IPS DF 6.9 (cell line): Measurements from ENCODE around the gene FMO2.
A peak's percentile ranks its signal among the peaks of the same experiment; 100 is the strongest.

Experiments used
- DNase-seq: peaks from one replicate; pipeline ENCODE4 v3.0.0-alpha.2; 2013; ENCODE audit warnings: low read depth, low spot score
- H3K27ac ChIP-seq: one replicate; pipeline ENCODE4 v1.5.1; 2013; ENCODE audit warnings: low read length, control low read depth
- H3K27me3 ChIP-seq: 2 replicates; pipeline ENCODE4 v1.6.1; 2013; ENCODE audit warnings: mild to moderate bottlenecking, low read length; ENCODE audit not compliant: control insufficient read depth, insufficient read depth
- H3K36me3 ChIP-seq: 2 replicates; pipeline ENCODE4 v1.6.1; 2013; ENCODE audit warnings: low read length; ENCODE audit not compliant: control insufficient read depth, insufficient read depth
- H3K4me1 ChIP-seq: 2 replicates; pipeline ENCODE4 v1.6.1; 2013; ENCODE audit warnings: low read length; ENCODE audit not compliant: control insufficient read depth, insufficient read depth
- H3K4me3 ChIP-seq: 2 replicates; pipeline ENCODE4 v1.5.1; 2013; ENCODE audit warnings: mild to moderate bottlenecking, low read length
- H3K9me3 ChIP-seq: 2 replicates; pipeline ENCODE4 v1.6.1; 2013; ENCODE audit warnings: low read length, inconsistent platforms; ENCODE audit not compliant: control insufficient read depth, insufficient read depth
- WGBS: extraction: QIAGEN DNeasy Blood & Tissue Kit; methylation state at CpG from one replicate; pipeline ENCODE4 v1.1.7; 2013; ENCODE audit warnings: mixed read lengths, missing lambda C conversion rate; ENCODE audit not compliant: insufficient read length, insufficient coverage; 5-methylcytosine and 5-hydroxymethylcytosine counted together

Gene FMO2

DNA sequence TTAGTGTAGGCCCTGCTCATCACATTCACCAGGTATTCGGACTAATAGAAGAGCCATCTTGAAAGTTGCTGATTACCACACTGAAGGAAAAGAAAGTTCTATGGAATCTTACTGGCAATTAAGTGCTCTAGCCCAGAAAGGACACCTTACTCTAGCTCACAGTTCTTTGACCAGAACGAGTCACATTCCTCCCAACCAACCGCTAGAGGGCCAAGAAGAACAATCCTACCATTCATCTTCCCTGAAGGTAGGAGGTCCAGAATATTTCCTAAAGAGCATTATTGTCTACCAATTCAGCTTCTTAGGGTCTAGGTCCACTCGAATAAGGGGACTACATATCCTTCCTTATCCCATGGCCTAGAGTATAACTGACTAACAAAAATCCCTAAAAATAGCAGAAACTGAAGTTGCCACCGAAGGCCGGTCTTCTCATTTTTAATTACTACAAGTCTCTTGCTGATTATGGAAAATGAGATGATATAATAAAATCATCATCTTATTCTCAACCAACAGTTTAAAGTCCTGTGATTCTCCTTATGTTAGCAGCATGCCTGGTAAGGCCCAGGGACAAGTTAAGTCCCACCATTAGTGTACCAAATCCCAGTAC, 60.5 kb downstream of the FMO2 start:
- WGBS = no CpG with 5 or more reads among the region's 6 CpGs
- H3K9me3 ChIP-seq = no peaks in the 10 kb centered on the region
- H3K36me3 ChIP-seq = no peaks in the 10 kb centered on the region
- no peak overlapping the region for H3K4me3 ChIP-seq
- DNase-seq = no peak
- H3K4me1 ChIP-seq = no peaks in the 10 kb centered on the region; the same call in 1 of the 2 replicates
- no peak overlapping the region for H3K27ac ChIP-seq
- H3K27me3 ChIP-seq = no peaks in the 10 kb centered on the region

DNA sequence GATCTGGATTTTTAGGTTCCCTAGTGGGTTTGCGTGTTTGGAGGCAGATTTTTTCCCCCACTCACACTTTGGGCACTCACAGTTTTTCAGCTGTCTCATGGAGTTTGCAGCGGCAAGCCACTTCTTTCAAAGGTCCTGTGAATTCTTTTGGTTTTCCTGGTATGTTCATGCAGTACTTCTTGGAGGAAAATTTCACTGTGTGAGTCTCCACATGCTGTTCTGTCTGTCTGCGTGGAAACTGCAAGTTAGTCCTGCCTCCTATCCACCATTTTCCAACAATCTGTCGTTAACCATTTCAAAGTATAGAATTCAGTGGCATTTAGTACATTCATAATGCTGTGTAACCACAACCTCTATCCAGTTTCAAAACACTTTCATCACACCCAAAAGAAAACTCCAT, 62.4 kb downstream of the FMO2 start:
- Histone ChIP-seq H3K36me3 (no peaks in the 10 kb centered on the region), H3K4me3 (no peak overlapping the region), H3K27ac (no peak overlapping the region), H3K27me3 (no peaks in the 10 kb centered on the region), H3K9me3 (no peaks in the 10 kb centered on the region), H3K4me1 (peaks cover 1% of the 10 kb centered on the region; the same call in 1 of the 2 replicates)
- WGBS = no CpG with 5 or more reads among the region's 4 CpGs
- no peak for DNase-seq

DNA sequence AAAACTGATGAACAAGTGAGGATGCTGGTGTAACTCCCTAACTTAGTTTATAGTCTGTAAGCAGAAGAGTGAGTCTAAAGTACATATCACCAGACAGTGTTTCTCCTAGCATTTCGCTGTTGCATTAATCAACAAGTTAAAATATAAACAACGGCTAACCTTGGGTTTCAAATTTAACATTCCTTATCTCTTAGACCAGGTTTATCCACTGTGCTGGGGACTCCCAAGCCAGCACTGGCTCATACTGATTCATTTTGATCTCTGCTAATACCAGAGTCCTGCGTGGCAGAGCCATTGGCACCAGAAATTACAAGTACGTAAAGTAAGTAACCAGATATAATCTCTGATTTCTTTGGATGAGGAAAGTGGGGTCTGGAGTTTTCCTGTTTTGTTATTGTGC, 63.2 kb downstream of the FMO2 start, which contains the start of gene FMO1:
Gene FMO1, plus strand, starts transcription at position 193 of the 400 bp plus-strand sequence. CDS start 9,594 bp downstream, outside the sequence.
- no peak for DNase-seq
- Histone ChIP-seq H3K4me1 (peaks cover 1% of the 10 kb centered on the region; the same call in 1 of the 2 replicates), H3K27me3 (no peaks in the 10 kb centered on the region), H3K36me3 (no peaks in the 10 kb centered on the region), H3K27ac (no peak within 1 kb of the TSS), H3K9me3 (no peaks in the 10 kb centered on the region), H3K4me3 (no peak within 1 kb of the TSS)
- WGBS = no CpG with 5 or more reads among the region's 4 CpGs

DNA sequence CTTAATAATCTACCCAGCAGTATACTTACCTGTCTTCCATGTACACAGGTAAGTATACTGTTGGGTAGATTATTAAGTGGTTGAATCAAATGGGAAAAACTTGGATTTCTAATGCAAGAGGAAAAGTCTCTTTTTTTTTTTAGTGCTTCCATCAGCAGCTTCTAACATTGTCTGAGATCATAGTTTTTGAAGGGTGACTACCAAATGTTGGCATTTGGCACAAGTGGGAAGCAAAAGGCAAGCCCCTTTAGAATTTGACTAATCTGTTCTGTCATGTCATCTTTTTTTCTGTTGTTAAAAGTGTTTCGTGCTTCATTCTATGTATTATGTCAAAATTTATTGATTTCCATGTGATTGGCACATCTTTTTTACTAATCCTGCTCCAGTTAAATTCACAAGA, 63.7 kb downstream of the FMO2 start:
- Histone ChIP-seq H3K9me3 (no peaks in the 10 kb centered on the region), H3K4me3 (no peak overlapping the region), H3K4me1 (peaks cover 1% of the 10 kb centered on the region; the same call in 1 of the 2 replicates), H3K27ac (no peak overlapping the region), H3K36me3 (no peaks in the 10 kb centered on the region), H3K27me3 (no peaks in the 10 kb centered on the region)
- WGBS = no CpG with 5 or more reads among the region's 1 CpG
- DNase-seq = no peak

DNA sequence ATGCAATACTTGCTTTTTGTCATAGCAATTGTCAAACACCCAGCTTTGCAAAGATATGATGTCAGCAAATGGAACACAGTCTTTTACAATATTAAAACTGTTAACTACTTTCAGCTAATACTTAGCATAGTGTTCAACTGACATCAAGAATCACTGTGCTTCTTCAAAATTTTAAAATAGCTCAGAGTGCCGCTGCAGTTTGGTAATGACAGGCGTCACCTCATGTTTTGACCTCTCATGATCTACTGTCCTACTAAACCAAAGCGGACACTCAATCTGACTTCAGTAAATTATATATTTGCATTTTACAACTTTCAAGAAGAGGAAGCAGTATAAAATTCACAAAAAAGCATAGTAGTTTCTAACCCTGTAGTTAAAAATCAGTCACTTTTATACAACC, 65.2 kb downstream of the FMO2 start:
- Histone ChIP-seq H3K36me3 (no peaks in the 10 kb centered on the region), H3K27ac (no peak overlapping the region), H3K9me3 (no peaks in the 10 kb centered on the region), H3K4me1 (peaks cover 1% of the 10 kb centered on the region; the same call in 1 of the 2 replicates), H3K4me3 (no peak overlapping the region), H3K27me3 (no peaks in the 10 kb centered on the region)
- WGBS = no CpG with 5 or more reads among the region's 3 CpGs
- DNase-seq = no peak

DNA sequence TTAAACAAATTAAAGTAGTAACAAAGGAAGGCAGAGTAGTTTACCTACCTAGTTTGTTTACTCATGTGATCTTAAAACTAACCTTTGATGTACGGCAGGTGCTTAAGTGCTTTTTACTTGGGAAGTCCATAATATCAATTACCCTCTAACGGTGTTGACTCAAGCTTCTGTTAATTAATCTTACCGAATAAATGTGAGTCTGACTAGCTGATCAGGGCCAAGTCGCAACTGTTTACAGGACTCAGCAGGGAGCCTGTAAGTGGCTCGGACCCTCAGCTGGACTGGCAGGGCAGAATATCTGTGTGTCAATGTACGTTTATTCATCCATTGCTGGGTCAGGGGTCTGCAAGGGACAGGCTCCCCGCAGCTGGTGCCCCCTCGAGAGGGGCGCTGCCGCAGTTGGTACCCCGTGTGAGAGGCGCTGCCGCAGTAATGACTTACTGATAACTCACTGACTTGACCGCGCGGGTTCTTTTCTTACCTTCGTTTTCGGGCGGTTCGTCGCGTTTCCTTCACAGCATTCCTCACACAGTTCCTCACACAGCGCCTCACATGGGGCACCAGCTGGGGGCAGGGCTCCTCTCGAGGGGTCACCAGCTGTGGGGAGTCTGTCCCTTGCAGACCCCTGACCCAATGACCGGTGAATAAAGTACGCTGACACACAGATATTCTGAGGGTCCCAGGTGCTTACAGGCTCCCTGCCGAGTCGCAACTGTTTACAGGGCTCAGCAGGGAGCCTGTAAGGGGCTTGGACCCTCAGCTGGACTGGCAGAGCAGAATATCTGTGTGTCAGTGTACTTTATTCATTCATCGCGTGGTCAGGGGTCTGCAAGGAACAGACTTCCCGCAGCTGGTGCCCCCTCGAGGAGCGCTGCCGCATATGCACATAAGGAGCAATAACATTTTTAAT, 66.2 kb downstream of the FMO2 start:
- Histone ChIP-seq H3K9me3 (no peaks in the 10 kb centered on the region), H3K4me3 (peak overlapping the region; percentile 24; the same call in 1 of the 2 replicates), H3K4me1 (peaks cover 1% of the 10 kb centered on the region; the same call in 1 of the 2 replicates), H3K27me3 (no peaks in the 10 kb centered on the region), H3K27ac (no peak overlapping the region), H3K36me3 (no peaks in the 10 kb centered on the region)
- WGBS = no CpG with 5 or more reads among the region's 34 CpGs
- no peak for DNase-seq

DNA sequence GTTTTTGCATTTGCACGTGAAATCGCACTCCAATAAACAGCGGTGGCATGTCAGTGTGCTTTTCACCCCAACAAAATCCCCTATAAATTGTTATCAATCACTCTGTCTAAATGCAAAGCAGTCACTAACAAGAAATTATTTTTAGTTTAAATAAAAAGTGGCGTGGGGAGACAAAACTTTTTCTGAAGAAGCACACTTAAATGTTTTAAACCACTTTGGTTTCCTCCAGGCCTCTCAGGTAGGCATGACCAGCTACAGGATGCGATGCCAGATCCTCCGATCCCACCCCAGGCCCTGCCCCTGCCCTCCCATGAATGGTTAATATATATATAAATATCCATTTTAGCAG, 66.8 kb downstream of the FMO2 start:
- no peak overlapping the region for H3K4me3 ChIP-seq
- H3K4me1 ChIP-seq = peaks cover 1% of the 10 kb centered on the region; the same call in 1 of the 2 replicates
- H3K27ac ChIP-seq = no peak overlapping the region
- WGBS = no CpG with 5 or more reads among the region's 6 CpGs
- DNase-seq = no peak
- no peaks in the 10 kb centered on the region for H3K9me3 ChIP-seq
- no peaks in the 10 kb centered on the region for H3K27me3 ChIP-seq
- no peaks in the 10 kb centered on the region for H3K36me3 ChIP-seq

DNA sequence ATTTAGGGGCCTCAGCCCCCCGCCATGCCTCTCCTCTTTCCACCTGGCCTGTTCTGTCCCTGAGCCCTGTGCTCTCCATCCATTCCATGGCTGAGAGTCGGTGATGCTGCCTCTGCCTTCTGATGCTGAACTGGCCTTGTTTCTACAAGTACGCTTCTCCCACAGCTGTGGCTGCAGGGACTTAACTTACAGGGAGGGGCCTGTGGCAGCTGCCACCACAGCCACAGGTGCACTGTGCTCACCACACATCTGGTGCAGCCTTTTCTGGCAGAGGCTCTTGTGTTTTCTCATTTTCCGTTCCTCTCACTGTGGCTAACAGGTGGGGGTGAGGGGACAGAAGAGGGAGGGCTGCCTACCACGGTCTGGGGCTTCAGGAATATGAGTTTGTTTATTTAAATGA, 67.4 kb downstream of the FMO2 start:
- H3K36me3 ChIP-seq = no peaks in the 10 kb centered on the region
- H3K27ac ChIP-seq = no peak overlapping the region
- no CpG with 5 or more reads among the region's 5 CpGs for WGBS
- no peaks in the 10 kb centered on the region for H3K27me3 ChIP-seq
- peaks cover 1% of the 10 kb centered on the region; the same call in 1 of the 2 replicates for H3K4me1 ChIP-seq
- no peaks in the 10 kb centered on the region for H3K9me3 ChIP-seq
- DNase-seq = no peak
- no peak overlapping the region for H3K4me3 ChIP-seq

DNA sequence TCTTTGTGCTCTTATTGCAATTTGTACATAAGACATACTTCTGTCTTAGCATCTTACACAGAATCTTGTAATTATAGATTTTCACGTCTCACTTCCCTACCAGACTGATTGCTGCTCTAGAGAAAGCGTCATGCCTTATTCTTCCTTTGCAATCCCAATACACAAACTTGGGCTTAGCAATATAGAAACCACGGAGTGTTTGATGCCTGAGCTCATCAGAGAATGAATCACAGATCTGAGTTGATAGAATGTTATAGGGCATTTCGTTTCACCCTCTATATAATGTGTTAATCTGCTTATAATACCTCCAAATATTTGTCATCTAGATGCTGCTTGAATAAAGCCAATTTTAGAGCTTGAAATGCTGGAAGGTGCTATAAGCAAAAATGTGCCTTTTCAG, 69.8 kb downstream of the FMO2 start:
- no peak overlapping the region for H3K27ac ChIP-seq
- peaks cover 3% of the 10 kb centered on the region; the same call in 1 of the 2 replicates for H3K4me1 ChIP-seq
- H3K9me3 ChIP-seq = no peaks in the 10 kb centered on the region
- H3K27me3 ChIP-seq = no peaks in the 10 kb centered on the region
- DNase-seq = no peak
- no peaks in the 10 kb centered on the region for H3K36me3 ChIP-seq
- no peak overlapping the region for H3K4me3 ChIP-seq
- no CpG with 5 or more reads among the region's 4 CpGs for WGBS

DNA sequence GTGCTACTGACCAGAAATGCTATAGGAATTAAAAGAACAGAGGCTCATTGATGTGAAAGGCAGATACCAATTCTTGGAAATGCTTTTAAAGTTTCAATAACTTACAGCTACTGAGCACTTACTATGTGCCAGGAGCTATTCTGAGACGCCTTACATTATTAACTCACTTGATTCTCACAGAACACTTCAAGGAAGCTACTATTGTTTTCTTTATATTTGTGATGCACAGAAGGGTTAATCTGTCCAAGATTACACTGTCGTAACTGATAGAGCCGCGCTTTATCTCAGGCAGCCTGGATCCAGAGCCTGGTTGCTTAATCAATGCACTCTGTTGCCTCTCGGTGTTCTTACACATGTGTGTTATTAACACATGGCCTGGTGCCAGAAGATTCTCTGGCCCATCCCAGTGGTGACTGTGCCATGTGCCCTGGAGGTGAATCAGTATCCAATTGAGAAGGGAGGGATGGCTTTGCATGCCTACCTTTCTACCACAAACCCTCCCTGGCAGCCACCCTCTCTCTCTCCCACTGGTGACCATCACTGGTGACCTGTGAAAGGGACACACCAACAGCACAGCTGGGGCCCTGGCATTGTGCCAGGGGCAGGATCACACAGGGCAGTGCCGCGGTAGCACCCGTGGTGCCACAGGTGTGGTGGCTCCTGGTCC, 72.0 kb downstream of the FMO2 start:
- WGBS = no CpG with 5 or more reads among the region's 8 CpGs
- DNase-seq = no peak
- H3K27me3 ChIP-seq = no peaks in the 10 kb centered on the region

More for the DNA sequence above, 72.0 kb downstream of the FMO2 start:
- no peaks in the 10 kb centered on the region for H3K9me3 ChIP-seq
- no peak overlapping the region for H3K4me3 ChIP-seq
- no peaks in the 10 kb centered on the region for H3K36me3 ChIP-seq
- peaks cover 3% of the 10 kb centered on the region; the same call in 1 of the 2 replicates for H3K4me1 ChIP-seq
- no peak overlapping the region for H3K27ac ChIP-seq
